Fibroblast of lung (primary cell): ENCODE measurements around the gene DVL3.

Experiments
- CTCF ChIP-seq, 2 donors: IDR thresholded peaks in 1 of 2; conservative IDR thresholded peaks in 1 of 2; 1 replicate in 1 of 2; 2 replicates in 1 of 2; pipeline ENCODE4 v1.5.1; 2011 to 2012; ENCODE audit warnings: low read length in 2 of 2, control low read depth in 1 of 2, inconsistent platforms in 1 of 2, low read depth in 1 of 2, mild to moderate bottlenecking in 1 of 2
- EZH2 ChIP-seq: IDR thresholded peaks from 2 replicates; pipeline ENCODE4 v1.5.1; 2012; ENCODE audit warnings: low read length, control low read depth, mild to moderate bottlenecking; ENCODE audit errors: missing control alignments

GRCh38 chr3:184133840-184134745 lies 21.1 kb upstream of the DVL3 start:
- TF ChIP-seq CTCF (conservative IDR thresholded peaks at IDR 0.05 in 1 of 2, IDR thresholded peaks at IDR 0.05 in 1 of 2; ENCODE audit: low read depth in 1 of 2, low read length in 2 of 2) (no peak), EZH2 (no peak)
